22Rv1 (cell line): ENCODE measurements around the gene MRPL38.

Source experiments
- H3K27ac ChIP-seq: fragments of 450-650 bp; 2 replicates; pipeline ENCODE4 v1.5.1; 2017
- ZFX ChIP-seq: fragments of 450-650 bp; IDR thresholded peaks from 2 replicates; pipeline ENCODE4 v1.6.1; 2017; ENCODE audit warnings: antibody characterized with exemption, borderline replicate concordance
- TF ChIP-seq, protein P1 (sequence below): fragments of 450-650 bp; IDR thresholded peaks from 2 replicates; pipeline ENCODE4 v1.5.1; 2017; ENCODE audit warnings: mild to moderate bottlenecking

Gene MRPL38

DNA sequence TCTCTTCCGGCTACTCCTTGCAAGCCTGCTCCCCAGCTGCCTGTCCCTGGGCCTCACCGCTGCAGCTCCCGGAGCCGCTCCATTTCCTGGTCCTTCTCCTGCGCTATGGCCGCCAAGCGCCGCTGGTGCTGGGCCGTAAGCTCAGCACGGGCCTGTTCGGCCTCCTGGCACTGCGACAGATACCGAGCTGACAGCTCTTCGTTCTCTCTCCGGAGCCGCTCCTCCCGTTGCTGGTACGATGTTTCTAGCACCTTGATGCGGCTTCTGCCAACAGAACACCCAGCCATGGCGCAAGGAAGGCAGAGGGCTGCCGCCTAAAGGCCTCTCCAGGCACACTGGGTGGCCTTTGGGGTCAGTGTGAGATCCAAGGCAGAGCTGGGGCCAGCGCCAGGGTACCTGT, 14.9 kb upstream of the MRPL38 start:
- H3K27ac ChIP-seq: no peak overlapping the region
- TF ChIP-seq, protein P1, sequence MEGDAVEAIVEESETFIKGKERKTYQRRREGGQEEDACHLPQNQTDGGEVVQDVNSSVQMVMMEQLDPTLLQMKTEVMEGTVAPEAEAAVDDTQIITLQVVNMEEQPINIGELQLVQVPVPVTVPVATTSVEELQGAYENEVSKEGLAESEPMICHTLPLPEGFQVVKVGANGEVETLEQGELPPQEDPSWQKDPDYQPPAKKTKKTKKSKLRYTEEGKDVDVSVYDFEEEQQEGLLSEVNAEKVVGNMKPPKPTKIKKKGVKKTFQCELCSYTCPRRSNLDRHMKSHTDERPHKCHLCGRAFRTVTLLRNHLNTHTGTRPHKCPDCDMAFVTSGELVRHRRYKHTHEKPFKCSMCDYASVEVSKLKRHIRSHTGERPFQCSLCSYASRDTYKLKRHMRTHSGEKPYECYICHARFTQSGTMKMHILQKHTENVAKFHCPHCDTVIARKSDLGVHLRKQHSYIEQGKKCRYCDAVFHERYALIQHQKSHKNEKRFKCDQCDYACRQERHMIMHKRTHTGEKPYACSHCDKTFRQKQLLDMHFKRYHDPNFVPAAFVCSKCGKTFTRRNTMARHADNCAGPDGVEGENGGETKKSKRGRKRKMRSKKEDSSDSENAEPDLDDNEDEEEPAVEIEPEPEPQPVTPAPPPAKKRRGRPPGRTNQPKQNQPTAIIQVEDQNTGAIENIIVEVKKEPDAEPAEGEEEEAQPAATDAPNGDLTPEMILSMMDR: no peak
- TF ChIP-seq ZFX: no peak

DNA sequence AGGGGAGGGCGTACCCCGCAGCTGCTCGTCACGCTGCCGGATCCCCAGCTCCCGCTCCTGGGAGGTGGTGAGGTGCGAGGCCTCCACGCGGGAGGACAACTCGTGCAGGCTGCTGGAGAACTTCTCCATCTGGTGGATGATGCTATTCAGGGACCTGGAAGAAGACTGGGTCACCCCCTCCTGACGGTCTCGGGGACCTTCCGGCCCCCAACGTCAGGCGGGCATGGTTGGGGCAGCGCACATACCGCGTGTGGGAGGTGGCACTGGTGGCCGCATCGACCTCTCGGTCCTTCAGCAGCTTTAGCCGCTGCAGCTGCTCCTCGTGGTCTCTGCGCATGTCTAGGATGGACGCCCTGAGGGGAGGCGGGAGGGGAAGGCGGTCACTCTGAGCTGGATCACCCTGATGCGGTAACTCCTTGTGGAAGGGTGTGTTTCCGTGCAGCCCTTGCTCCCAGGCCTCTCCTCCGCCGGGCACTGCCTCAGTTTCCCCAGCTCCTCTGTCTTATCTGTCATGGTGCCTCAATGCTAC, 13.3 kb upstream of the MRPL38 start:
- no peak for TF ChIP-seq ZFX
- H3K27ac ChIP-seq: no peak overlapping the region

DNA sequence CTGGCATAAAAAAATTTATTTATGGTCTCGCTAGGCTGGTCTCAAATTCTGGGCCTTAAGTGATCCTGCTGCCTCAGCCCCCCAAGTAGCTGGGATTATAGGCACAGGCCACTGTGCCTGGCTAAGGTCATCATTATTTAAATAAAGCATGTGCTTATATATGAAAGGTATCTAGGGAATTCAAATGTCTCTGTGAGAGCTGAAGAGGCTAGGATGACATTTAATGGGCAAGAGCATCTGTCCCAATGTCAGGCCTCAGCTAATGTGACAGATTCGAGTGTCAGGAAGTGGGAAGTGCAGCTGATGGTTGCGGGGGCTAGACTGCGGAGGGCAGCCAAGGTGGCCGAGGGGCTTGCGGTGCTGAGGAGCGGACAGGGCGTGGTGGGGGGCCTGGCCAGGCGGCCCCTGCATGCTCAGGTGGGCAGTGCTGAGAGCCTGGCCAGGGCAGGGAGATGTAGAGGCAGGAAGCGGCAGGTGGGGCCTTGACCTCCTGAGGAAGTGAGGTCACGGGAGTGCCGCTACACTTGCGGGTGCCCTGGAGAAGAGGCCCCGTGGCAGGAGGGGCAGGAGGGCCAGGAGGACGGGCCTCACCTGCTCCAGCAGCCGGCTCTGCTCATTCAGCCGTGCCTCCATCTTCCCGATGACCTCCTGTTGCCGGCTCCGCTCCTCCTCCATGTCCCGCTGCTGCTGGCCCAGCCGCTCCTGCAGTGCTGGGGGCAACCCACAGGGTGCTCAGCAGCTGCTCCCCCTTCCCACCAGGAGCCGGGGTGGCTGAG, 12.6 kb upstream of the MRPL38 start:
- TF ChIP-seq, protein P1: no peak
- TF ChIP-seq ZFX: no peak
- no peak overlapping the region for H3K27ac ChIP-seq

DNA sequence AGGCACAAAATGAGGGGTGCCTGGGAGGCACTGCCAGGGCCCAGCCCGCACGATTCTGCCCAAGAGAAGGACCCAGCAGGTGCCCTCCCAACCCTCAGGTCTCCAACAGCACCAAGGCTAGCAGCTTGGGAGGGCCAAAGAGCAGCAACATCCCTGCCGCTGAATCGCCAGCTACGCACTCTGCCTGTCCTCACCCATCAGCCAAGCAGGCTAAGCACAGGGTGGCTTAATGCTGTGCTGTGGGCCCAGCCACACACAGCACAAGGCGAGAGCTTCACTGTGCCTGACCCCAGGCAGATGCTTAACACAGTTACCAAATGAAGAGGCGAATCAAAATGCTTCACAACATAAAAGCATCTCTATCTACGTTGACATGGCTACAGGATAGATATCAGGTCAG, 10.6 kb upstream of the MRPL38 start:
- TF ChIP-seq ZFX: no peak
- TF ChIP-seq, protein P1: no peak
- no peak overlapping the region for H3K27ac ChIP-seq

DNA sequence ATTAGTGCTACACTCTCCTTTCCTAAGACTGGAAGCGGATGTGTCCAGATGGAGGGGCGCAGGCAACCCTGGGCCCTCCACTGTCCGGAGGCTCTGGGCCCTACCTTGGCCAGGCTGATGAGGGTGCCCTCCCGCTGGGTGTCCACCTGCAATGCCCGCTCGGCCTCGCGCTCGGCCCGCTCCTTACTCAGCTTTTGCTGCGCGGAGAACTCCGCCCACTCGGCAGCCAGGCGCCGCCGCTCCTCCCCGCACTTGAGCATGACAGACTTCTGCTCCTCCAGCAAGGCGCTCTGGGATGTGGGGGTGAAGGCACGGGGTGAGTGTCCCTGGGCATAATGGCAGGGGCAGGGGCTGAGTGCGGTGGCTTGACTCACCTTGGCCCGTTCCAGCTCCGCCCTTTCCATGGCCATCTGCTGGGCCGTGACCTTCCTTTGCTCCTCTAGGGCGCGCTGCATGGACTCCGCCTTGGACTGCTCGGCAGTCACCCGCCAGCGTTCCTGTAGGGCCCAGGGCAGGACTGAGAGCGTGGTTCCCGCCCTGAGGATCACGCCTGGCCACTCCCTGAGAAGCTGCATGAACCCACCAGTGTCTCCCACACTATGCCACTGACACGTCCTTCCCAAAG, 10.1 kb upstream of the MRPL38 start:
- H3K27ac ChIP-seq: no peak overlapping the region
- TF ChIP-seq, protein P1: no peak
- no peak for TF ChIP-seq ZFX

DNA sequence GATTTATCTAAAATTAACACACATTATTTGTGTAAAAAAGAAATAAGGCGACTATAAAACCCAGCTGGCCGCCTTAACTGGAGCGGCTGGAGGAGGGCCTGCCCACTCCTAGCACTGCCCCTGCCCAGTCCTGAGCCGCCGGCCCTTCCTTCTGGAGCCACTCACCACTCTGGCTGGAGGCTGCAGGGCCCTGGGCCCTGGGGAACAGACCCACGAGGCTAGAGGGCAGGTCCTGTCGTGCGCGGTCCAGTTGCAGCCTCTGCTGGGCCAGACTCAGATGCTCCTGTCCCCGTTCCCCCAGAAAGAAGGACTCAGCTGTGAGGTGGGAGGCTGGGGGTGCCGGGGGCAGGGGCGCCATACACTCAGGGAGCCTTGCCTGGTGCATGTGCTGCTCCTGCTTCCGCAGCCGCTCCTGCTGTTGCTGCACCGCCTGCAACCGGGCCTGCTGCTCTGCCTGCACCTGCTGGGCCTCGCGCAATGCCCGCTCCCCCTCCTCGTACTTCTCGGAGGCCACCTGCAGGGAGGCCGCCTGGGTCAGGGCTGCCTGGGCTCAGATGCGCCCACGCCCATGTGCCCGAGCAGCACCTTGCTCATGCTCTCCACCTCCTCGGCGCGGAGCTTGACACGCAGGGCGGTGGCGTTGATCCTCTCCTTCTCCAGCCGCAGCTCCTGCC, 9.0 kb upstream of the MRPL38 start:
- H3K27ac ChIP-seq: no peak overlapping the region
- no peak for TF ChIP-seq ZFX
- TF ChIP-seq, protein P1: no peak

DNA sequence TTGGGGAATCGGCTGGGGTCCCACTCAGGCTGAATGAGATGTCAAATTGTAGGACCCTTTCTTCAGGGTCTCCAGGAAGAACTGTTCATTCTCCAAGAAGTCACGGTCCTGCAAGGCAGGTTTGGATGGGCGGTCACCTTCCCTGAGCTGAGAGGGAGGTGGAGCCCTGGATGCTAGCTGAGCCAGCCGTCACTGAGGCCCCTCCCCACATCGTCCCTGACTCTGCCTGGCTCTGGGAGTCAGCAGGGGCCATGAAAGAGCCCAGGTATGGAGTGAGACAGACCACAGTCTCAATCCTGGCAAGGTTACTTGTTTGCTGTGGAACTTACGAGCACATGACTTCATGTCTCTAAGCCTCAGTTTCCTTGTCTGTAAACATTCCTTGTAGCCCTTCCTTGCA, 6.0 kb upstream of the MRPL38 start:
- no peak overlapping the region for H3K27ac ChIP-seq
- TF ChIP-seq ZFX: no peak
- TF ChIP-seq, protein P1: no peak
